ENCODE measurements around the gene GPC6. TPM values are rescaled to one million over a fixed set of nuclear protein-coding genes. Genes with fewer than 3 reads are reported as not detected.

GPC6 gene
- total RNA-seq, 5 donors from 2014 or later (not counting 1 experiment from before 2014, with no cell fraction given), result 0.03 to 0.18 (median 0.06) TPM; not detected in 2

- POLR2A ChIA-PET, result no interaction called here
- WGBS (ENCODE audit: insufficient coverage), result no CpG with 5 or more reads among the region's 3 CpGs
These were observed 592.8 kb downstream of the GPC6 start for GRCh38 chr13:93819331-93819890.

GRCh38 chr13:93824286-93824685, 597.7 kb downstream of the GPC6 start:
- H3K27ac ChIP-seq (ENCODE audit: low read length), result no peak overlapping the region
- H3K9me3 ChIP-seq, result no peaks in the 10 kb centered on the region
- DNase-seq, result no peak
- Mint-ChIP-seq H3K4me3 (no peak overlapping the region), H3K4me1 (no peaks in the 10 kb centered on the region), H3K9me3 (no peaks in the 10 kb centered on the region), H3K27ac (no peak overlapping the region), H3K36me3 (no peaks in the 10 kb centered on the region), H3K27me3 (peaks cover 0 to 8% of the 10 kb centered on the region in 2 donors)
- no peak for ATAC-seq (replicated peaks in 1 of 4)
- no peaks in the 10 kb centered on the region for H3K4me1 ChIP-seq (ENCODE audit: control insufficient read depth in 1 of 2, extremely low read depth in 1 of 2, insufficient read depth in 2 of 2, low read length in 2 of 2)
- ChIA-PET CTCF (no interaction called here), POLR2A (no interaction called here)
- H3K36me3 ChIP-seq (ENCODE audit: control insufficient read depth in 2 of 2, extremely low read depth in 1 of 2, insufficient read depth in 1 of 2, low read length in 1 of 2), result no peaks in the 10 kb centered on the region
- no peak overlapping the region for H3K4me3 ChIP-seq (ENCODE audit: control insufficient read depth in 1 of 2, extremely low read depth in 1 of 2, low read length in 1 of 2)
- H3K27me3 ChIP-seq (replicated peaks in 1 of 2; ENCODE audit: control insufficient read depth in 2 of 2, extremely low read depth in 1 of 2, insufficient read depth in 2 of 2, low read length in 1 of 2), result no peaks in the 10 kb centered on the region
- 79% methylated on average over 2 of the region's 3 CpGs for WGBS (ENCODE audit: insufficient coverage)

More at GRCh38 chr13:93819331-93819890, 592.8 kb downstream of the GPC6 start:
- Mint-ChIP-seq H3K4me3 (no peak overlapping the region), H3K4me1 (no peaks in the 10 kb centered on the region), H3K9me3 (no peaks in the 10 kb centered on the region), H3K36me3 (no peaks in the 10 kb centered on the region), H3K27me3 (peaks cover 0 to 9% of the 10 kb centered on the region in 2 donors), H3K27ac (no peak overlapping the region)
- ATAC-seq (replicated peaks in 1 of 4), result no peak
- no peak overlapping the region for H3K4me3 ChIP-seq (ENCODE audit: control insufficient read depth in 1 of 2, extremely low read depth in 1 of 2, low read length in 1 of 2)
- no peaks in the 10 kb centered on the region for H3K27me3 ChIP-seq (replicated peaks in 1 of 2; ENCODE audit: control insufficient read depth in 2 of 2, extremely low read depth in 1 of 2, insufficient read depth in 2 of 2, low read length in 1 of 2)
- H3K9me3 ChIP-seq, result no peaks in the 10 kb centered on the region
- CTCF ChIA-PET, result no interaction called here
- no peaks in the 10 kb centered on the region for H3K4me1 ChIP-seq (ENCODE audit: control insufficient read depth in 1 of 2, extremely low read depth in 1 of 2, insufficient read depth in 2 of 2, low read length in 2 of 2)
- no peak for DNase-seq
- no peaks in the 10 kb centered on the region for H3K36me3 ChIP-seq (ENCODE audit: control insufficient read depth in 2 of 2, extremely low read depth in 1 of 2, insufficient read depth in 1 of 2, low read length in 1 of 2)
- H3K27ac ChIP-seq (ENCODE audit: low read length), result no peak overlapping the region

GRCh38 chr13:93834051-93834450, 607.4 kb downstream of the GPC6 start:
- no peaks in the 10 kb centered on the region for H3K4me1 Mint-ChIP-seq
- ATAC-seq (replicated peaks in 1 of 4), result no peak
- H3K36me3 ChIP-seq (ENCODE audit: control insufficient read depth in 2 of 2, extremely low read depth in 1 of 2, insufficient read depth in 1 of 2, low read length in 1 of 2), result no peaks in the 10 kb centered on the region

GRCh38 chr13:93843082-93843481, 616.5 kb downstream of the GPC6 start:
- ATAC-seq (replicated peaks in 1 of 4) (no peak), DNase-seq (no peak)
- Mint-ChIP-seq H3K36me3 (no peaks in the 10 kb centered on the region), H3K4me3 (no peak overlapping the region), H3K4me1 (no peaks in the 10 kb centered on the region), H3K9me3 (no peaks in the 10 kb centered on the region), H3K27me3 (peaks cover 0 to 6% of the 10 kb centered on the region in 2 donors), H3K27ac (no peak overlapping the region)
- Histone ChIP-seq H3K4me3 (ENCODE audit: control insufficient read depth in 1 of 2, extremely low read depth in 1 of 2, low read length in 1 of 2) (no peak overlapping the region), H3K9me3 (no peaks in the 10 kb centered on the region), H3K27ac (ENCODE audit: low read length) (no peak overlapping the region), H3K36me3 (ENCODE audit: control insufficient read depth in 2 of 2, extremely low read depth in 1 of 2, insufficient read depth in 1 of 2, low read length in 1 of 2) (no peaks in the 10 kb centered on the region), H3K4me1 (ENCODE audit: control insufficient read depth in 1 of 2, extremely low read depth in 1 of 2, insufficient read depth in 2 of 2, low read length in 2 of 2) (no peaks in the 10 kb centered on the region), H3K27me3 (replicated peaks in 1 of 2; ENCODE audit: control insufficient read depth in 2 of 2, extremely low read depth in 1 of 2, insufficient read depth in 2 of 2, low read length in 1 of 2) (no peaks in the 10 kb centered on the region)
- ChIA-PET CTCF (no interaction called here), POLR2A (no interaction called here)
- no CpG with 5 or more reads among the region's 3 CpGs for WGBS (ENCODE audit: insufficient coverage)

More at GRCh38 chr13:93834051-93834450, 607.4 kb downstream of the GPC6 start:
- H3K27me3 ChIP-seq (replicated peaks in 1 of 2; ENCODE audit: control insufficient read depth in 2 of 2, extremely low read depth in 1 of 2, insufficient read depth in 2 of 2, low read length in 1 of 2), result no peaks in the 10 kb centered on the region
- no peaks in the 10 kb centered on the region for H3K4me1 ChIP-seq (ENCODE audit: control insufficient read depth in 1 of 2, extremely low read depth in 1 of 2, insufficient read depth in 2 of 2, low read length in 2 of 2)
- H3K9me3 ChIP-seq, result no peaks in the 10 kb centered on the region
- CTCF ChIA-PET, result no interaction called here
- Mint-ChIP-seq H3K27me3 (peaks cover 0 to 5% of the 10 kb centered on the region in 2 donors), H3K36me3 (no peaks in the 10 kb centered on the region), H3K4me3 (no peak overlapping the region), H3K27ac (no peak overlapping the region), H3K9me3 (no peaks in the 10 kb centered on the region)
- POLR2A ChIA-PET, result no interaction called here
- H3K27ac ChIP-seq (ENCODE audit: low read length), result no peak overlapping the region
- no peak overlapping the region for H3K4me3 ChIP-seq (ENCODE audit: control insufficient read depth in 1 of 2, extremely low read depth in 1 of 2, low read length in 1 of 2)
- no peak for DNase-seq
- WGBS (ENCODE audit: insufficient coverage), result no CpG with 5 or more reads among the region's 3 CpGs

GRCh38 chr13:93847162-93847561, 620.6 kb downstream of the GPC6 start:
- Mint-ChIP-seq H3K4me3 (no peak overlapping the region), H3K4me1 (peaks cover 0 to 1% (median 0%) of the 10 kb centered on the region in 3 donors), H3K36me3 (no peaks in the 10 kb centered on the region), H3K27ac (no peak overlapping the region), H3K9me3 (peaks cover 0 to 4% (median 0%) of the 10 kb centered on the region in 3 donors), H3K27me3 (no peaks in the 10 kb centered on the region)
- no peaks in the 10 kb centered on the region for H3K9me3 ChIP-seq
- no peak for DNase-seq
- ChIA-PET POLR2A (no interaction called here), CTCF (no interaction called here)
- no peaks in the 10 kb centered on the region for H3K27me3 ChIP-seq (replicated peaks in 1 of 2; ENCODE audit: control insufficient read depth in 2 of 2, extremely low read depth in 1 of 2, insufficient read depth in 2 of 2, low read length in 1 of 2)
- no peak overlapping the region for H3K27ac ChIP-seq (ENCODE audit: low read length)
- no peaks in the 10 kb centered on the region for H3K36me3 ChIP-seq (ENCODE audit: control insufficient read depth in 2 of 2, extremely low read depth in 1 of 2, insufficient read depth in 1 of 2, low read length in 1 of 2)
- no CpG with 5 or more reads among the region's 7 CpGs for WGBS (ENCODE audit: insufficient coverage)
- ATAC-seq (replicated peaks in 1 of 4), result no peak
- H3K4me1 ChIP-seq (ENCODE audit: control insufficient read depth in 1 of 2, extremely low read depth in 1 of 2, insufficient read depth in 2 of 2, low read length in 2 of 2), result no peaks in the 10 kb centered on the region
- H3K4me3 ChIP-seq (ENCODE audit: control insufficient read depth in 1 of 2, extremely low read depth in 1 of 2, low read length in 1 of 2), result no peak overlapping the region

- DNase-seq, result no peak
- no peak for ATAC-seq (replicated peaks in 1 of 4)
- WGBS (ENCODE audit: insufficient coverage), result 70% methylated on average over 3 of the region's 4 CpGs
- peaks cover 0 to 4% (median 0%) of the 10 kb centered on the region in 3 donors for H3K9me3 Mint-ChIP-seq
- H3K27me3 Mint-ChIP-seq, result no peaks in the 10 kb centered on the region
- peaks cover 0 to 1% (median 0%) of the 10 kb centered on the region in 3 donors for H3K4me1 Mint-ChIP-seq
- no peak overlapping the region for H3K4me3 ChIP-seq (ENCODE audit: control insufficient read depth in 1 of 2, extremely low read depth in 1 of 2, low read length in 1 of 2)
- no peaks in the 10 kb centered on the region for H3K36me3 Mint-ChIP-seq
- no peaks in the 10 kb centered on the region for H3K36me3 ChIP-seq (ENCODE audit: control insufficient read depth in 2 of 2, extremely low read depth in 1 of 2, insufficient read depth in 1 of 2, low read length in 1 of 2)
- H3K27ac ChIP-seq (ENCODE audit: low read length), result no peak overlapping the region
- H3K27me3 ChIP-seq (replicated peaks in 1 of 2; ENCODE audit: control insufficient read depth in 2 of 2, extremely low read depth in 1 of 2, insufficient read depth in 2 of 2, low read length in 1 of 2), result no peaks in the 10 kb centered on the region
- ChIA-PET CTCF (no interaction called here), POLR2A (no interaction called here)
- H3K27ac Mint-ChIP-seq, result no peak overlapping the region
- H3K4me1 ChIP-seq (ENCODE audit: control insufficient read depth in 1 of 2, extremely low read depth in 1 of 2, insufficient read depth in 2 of 2, low read length in 2 of 2), result no peaks in the 10 kb centered on the region
- no peaks in the 10 kb centered on the region for H3K9me3 ChIP-seq
- H3K4me3 Mint-ChIP-seq, result no peak overlapping the region
These were observed 621.6 kb downstream of the GPC6 start for GRCh38 chr13:93848247-93848646.

GRCh38 chr13:93851236-93851635, 624.6 kb downstream of the GPC6 start:
- H3K4me1 ChIP-seq (ENCODE audit: control insufficient read depth in 1 of 2, extremely low read depth in 1 of 2, insufficient read depth in 2 of 2, low read length in 2 of 2), result no peaks in the 10 kb centered on the region
- H3K27me3 ChIP-seq (replicated peaks in 1 of 2; ENCODE audit: control insufficient read depth in 2 of 2, extremely low read depth in 1 of 2, insufficient read depth in 2 of 2, low read length in 1 of 2), result no peaks in the 10 kb centered on the region
- ATAC-seq (replicated peaks in 1 of 4), result no peak
- no CpG with 5 or more reads among the region's 2 CpGs for WGBS (ENCODE audit: insufficient coverage)
- Mint-ChIP-seq H3K4me3 (no peak overlapping the region), H3K9me3 (peaks cover 0 to 4% (median 0%) of the 10 kb centered on the region in 3 donors), H3K4me1 (peaks cover 0 to 1% (median 0%) of the 10 kb centered on the region in 3 donors), H3K27ac (no peak overlapping the region), H3K36me3 (no peaks in the 10 kb centered on the region), H3K27me3 (peaks cover 0 to 8% of the 10 kb centered on the region in 2 donors)
- POLR2A ChIA-PET, result no interaction called here
- no peaks in the 10 kb centered on the region for H3K36me3 ChIP-seq (ENCODE audit: control insufficient read depth in 2 of 2, extremely low read depth in 1 of 2, insufficient read depth in 1 of 2, low read length in 1 of 2)
- H3K9me3 ChIP-seq, result no peaks in the 10 kb centered on the region
- H3K4me3 ChIP-seq (ENCODE audit: control insufficient read depth in 1 of 2, extremely low read depth in 1 of 2, low read length in 1 of 2), result no peak overlapping the region
- CTCF ChIA-PET, result no interaction called here
- DNase-seq, result no peak
- H3K27ac ChIP-seq (ENCODE audit: low read length), result no peak overlapping the region

All from T-cell (primary cell).